Motor neuron (in vitro differentiated cells): ENCODE data around the gene SLC4A4. TPM values are rescaled to one million over a fixed set of nuclear protein-coding genes. Genes with fewer than 3 reads are reported as not detected.
A peak's percentile ranks its signal among the peaks of the same experiment; 100 is the strongest.

Source experiments
- ATAC-seq, 8 experiments: fragments of 200-7000 bp; cut with Tn5 transposase; replicated peaks in 6 of 8; 2 replicates each; pipeline ENCODE4 v1.8.0; 2021; ENCODE audit warnings: mild to moderate bottlenecking in 8 of 8, moderate library complexity in 8 of 8
- H3K27ac ChIP-seq, 2 donors: fragments of 250-450 bp; sonication (Bioruptor Pico); 2 replicates each; pipeline ENCODE4 v1.9.0; 2021; ENCODE audit warnings: antibody characterized with exemption in 2 of 2, mild to moderate bottlenecking in 2 of 2, moderate library complexity in 1 of 2
- H3K4me1 ChIP-seq, 2 donors: fragments of 250-450 bp; sonication (Bioruptor Pico); replicated peaks in 1 of 2; 2 replicates each; pipeline ENCODE4 v1.6.1; 2021; ENCODE audit warnings: antibody characterized with exemption in 2 of 2, mild to moderate bottlenecking in 2 of 2, moderate library complexity in 1 of 2
- H3K4me3 ChIP-seq, 5 donors: fragments of 250-450 bp; sonication (Bioruptor Pico); 2 replicates each; pipeline ENCODE4 v1.9.0; 2021; ENCODE audit warnings: antibody characterized with exemption in 5 of 5, mild to moderate bottlenecking in 5 of 5, moderate library complexity in 4 of 5
- WGBS, 10 experiments: fragments of 450-650 bp; shearing (Covaris generic); methylation state at CpG; one replicate each; pipeline ENCODE4 v1.0.0; 2022; 5-methylcytosine and 5-hydroxymethylcytosine counted together
- in situ Hi-C, 9 experiments: fragments of 400-800 bp; cut with MboI; loops; one replicate each; pipeline ENCODE4 v1.15.0; 2021; ENCODE audit warnings: low sequenced_read_pairs in 9 of 9, low pct_unique_long_range_greater_than_20kb in 2 of 9; ENCODE audit not compliant: unreplicated experiment in 9 of 9
- total RNA-seq, 8 experiments: library from RNA; unstranded; fragments of 300-600 nt; gene quantifications; 2 replicates each; pipeline versions ENCODE4 v1.2.3 to v1.2.4, GENCODE V29; 2022

The SLC4A4 gene
- total RNA-seq, 8 experiments from 2014 or later: 0.05 to 35.1 (median 1.0) TPM; not detected in 1

DNA sequence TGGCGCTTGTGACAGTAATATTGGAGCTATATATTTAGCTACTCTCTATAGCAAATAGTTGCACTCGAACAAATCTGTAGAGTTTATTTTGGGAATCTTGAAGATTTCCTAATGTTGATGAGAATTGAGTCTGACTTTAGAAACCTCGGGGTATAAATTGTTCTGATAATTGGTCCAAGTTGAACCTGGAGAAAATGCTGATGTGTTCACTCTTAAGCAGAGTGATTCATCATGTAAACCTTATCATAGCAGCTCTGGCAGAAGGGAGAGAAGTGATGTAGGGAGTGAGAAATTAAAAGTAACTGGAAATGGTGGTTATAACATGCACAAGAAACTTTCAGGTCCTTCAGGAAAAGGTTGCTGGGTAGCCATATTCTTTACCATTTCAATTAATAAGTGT, 16.4 kb upstream of the SLC4A4 start:
- H3K4me3 ChIP-seq: no peak overlapping the region
- ATAC-seq: no peak
- no peaks in the 10 kb centered on the region for H3K4me1 ChIP-seq
- H3K27ac ChIP-seq: no peak overlapping the region
- in situ Hi-C loops: no loop called here
- 12 to 100% (median 89%) methylated on average over 1 to 3 of the region's 3 CpGs for WGBS, 10 experiments

DNA sequence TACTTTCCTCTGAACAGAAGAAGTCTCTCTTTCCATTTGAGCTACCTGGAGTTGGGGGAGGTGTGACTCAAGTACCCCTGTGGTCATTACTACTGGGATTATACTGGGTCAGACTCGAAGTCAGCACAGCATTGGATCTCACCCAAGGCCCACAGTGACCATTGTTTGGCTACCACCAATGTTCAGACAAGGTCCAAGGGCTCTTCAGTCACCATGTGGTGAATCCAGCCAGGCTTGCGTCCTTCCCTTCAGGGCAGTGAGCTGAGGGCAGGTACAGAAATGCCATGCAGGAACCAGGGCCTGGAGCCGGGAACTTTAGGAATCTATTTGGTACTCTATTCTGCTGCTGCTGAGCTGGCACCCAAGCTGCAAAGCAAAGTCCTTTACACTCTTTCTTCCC, 5.5 kb upstream of the SLC4A4 start:
- 20 to 100% (median 86%) methylated on average over 1 to 2 of the region's 3 CpGs; no CpG with 5 or more reads in 3 of the 10 experiments for WGBS, 10 experiments
- Histone ChIP-seq H3K4me3 (no peak overlapping the region), H3K4me1 (no peaks in the 10 kb centered on the region), H3K27ac (no peak overlapping the region)
- in situ Hi-C loops: no loop called here
- ATAC-seq: no peak

GRCh38 chr4:71333960-71334359, 4.9 kb upstream of the SLC4A4 start:
- Histone ChIP-seq H3K27ac (no peak overlapping the region), H3K4me1 (no peaks in the 10 kb centered on the region), H3K4me3 (no peak overlapping the region)
- in situ Hi-C loops: no loop called here
- no peak for ATAC-seq

DNA sequence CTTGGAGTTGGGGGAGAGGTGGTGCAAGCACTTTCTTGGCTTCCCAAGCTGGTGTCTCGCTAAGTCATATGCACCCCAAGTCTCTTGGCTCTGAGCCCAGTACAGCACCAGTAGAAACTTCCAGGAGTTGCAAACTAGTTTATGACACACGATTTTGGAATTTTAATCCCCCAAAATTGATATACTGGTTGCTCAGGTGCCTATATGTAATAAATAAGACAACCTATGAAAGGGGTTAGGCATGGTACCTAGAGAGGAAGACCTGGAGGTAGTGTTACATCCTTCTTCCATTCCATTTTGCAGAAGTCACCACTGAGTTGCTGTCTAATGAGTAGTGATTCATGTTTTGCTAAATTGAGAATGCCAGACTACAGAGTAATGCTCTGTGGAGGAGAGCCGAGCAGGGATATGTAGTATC, 4.3 kb upstream of the SLC4A4 start:
- H3K4me3 ChIP-seq: no peak overlapping the region
- no peaks in the 10 kb centered on the region for H3K4me1 ChIP-seq
- in situ Hi-C loops: no loop called here
- 0 to 100% (median 86%) methylated on average over 1 to 3 of the region's 3 CpGs; no CpG with 5 or more reads in 2 of the 10 experiments for WGBS, 10 experiments
- no peak overlapping the region for H3K27ac ChIP-seq
- ATAC-seq: no peak

- in situ Hi-C loops: no loop called here
- Histone ChIP-seq H3K4me1 (peaks cover 0 to 3% of the 10 kb centered on the region in 2 donors), H3K4me3 (no peak overlapping the region), H3K27ac (no peak overlapping the region)
- no peak for ATAC-seq
- 59 to 100% (median 80%) methylated on average over 1 to 2 of the region's 2 CpGs; no CpG with 5 or more reads in 2 of the 10 experiments for WGBS, 10 experiments
These were observed 5.0 kb downstream of the SLC4A4 start for GRCh38 chr4:71343670-71344466.

DNA sequence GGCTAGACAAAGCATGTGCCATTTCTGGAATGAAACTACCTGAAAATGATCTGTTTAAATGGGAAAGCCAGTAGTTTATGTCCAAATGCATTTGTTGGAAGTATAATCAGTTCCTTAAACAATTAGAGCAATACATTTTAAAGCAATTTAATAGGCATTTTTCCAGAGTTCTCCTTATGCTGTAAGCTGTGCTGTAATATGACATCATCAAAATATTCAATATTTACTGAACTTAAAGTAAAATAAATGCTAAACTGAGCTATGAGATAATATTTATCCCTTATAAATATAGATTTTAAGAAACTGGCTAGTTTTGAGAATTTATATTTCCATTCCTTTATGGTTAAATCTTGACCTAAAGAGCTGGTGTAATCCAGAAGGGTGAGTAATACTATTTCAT, 7.9 kb downstream of the SLC4A4 start:
- peaks cover 0 to 8% of the 10 kb centered on the region in 2 donors for H3K4me1 ChIP-seq
- H3K27ac ChIP-seq: no peak overlapping the region
- in situ Hi-C loops: no loop called here
- ATAC-seq: no peak
- H3K4me3 ChIP-seq: no peak overlapping the region

GRCh38 chr4:71348586-71348985, 9.8 kb downstream of the SLC4A4 start:
- H3K4me1 ChIP-seq: peaks cover 0 to 8% of the 10 kb centered on the region in 2 donors
- 40 to 92% (median 63%) methylated on average over 1 to 3 of the region's 3 CpGs; no CpG with 5 or more reads in 1 of the 10 experiments for WGBS, 10 experiments

GRCh38 chr4:71355045-71355444, 16.2 kb downstream of the SLC4A4 start:
- no peak for ATAC-seq
- Histone ChIP-seq H3K4me1 (no peaks in the 10 kb centered on the region), H3K4me3 (no peak overlapping the region), H3K27ac (no peak overlapping the region)
- 38 to 100% (median 83%) methylated on average over 1 of the region's 1 CpG; no CpG with 5 or more reads in 2 of the 10 experiments for WGBS, 10 experiments
- in situ Hi-C loops: no loop called here

More at GRCh38 chr4:71348586-71348985, 9.8 kb downstream of the SLC4A4 start:
- ATAC-seq: peak in 3 of 8 experiments; percentile 48 to 58 (median 50)
- Histone ChIP-seq H3K4me3 (no peak overlapping the region), H3K27ac (no peak overlapping the region)
- in situ Hi-C loops: no loop called here

GRCh38 chr4:71355971-71356370, 17.2 kb downstream of the SLC4A4 start:
- ATAC-seq: no peak
- no peaks in the 10 kb centered on the region for H3K4me1 ChIP-seq
- H3K4me3 ChIP-seq: no peak overlapping the region
- H3K27ac ChIP-seq: no peak overlapping the region
- in situ Hi-C loops: no loop called here

GRCh38 chr4:71356924-71357663, 18.3 kb downstream of the SLC4A4 start:
- Histone ChIP-seq H3K4me1 (no peaks in the 10 kb centered on the region), H3K27ac (no peak overlapping the region), H3K4me3 (no peak overlapping the region)
- in situ Hi-C loops: no loop called here
- no peak for ATAC-seq
- WGBS, 10 experiments: 60 to 100% (median 91%) methylated on average over 1 to 6 of the region's 6 CpGs

DNA sequence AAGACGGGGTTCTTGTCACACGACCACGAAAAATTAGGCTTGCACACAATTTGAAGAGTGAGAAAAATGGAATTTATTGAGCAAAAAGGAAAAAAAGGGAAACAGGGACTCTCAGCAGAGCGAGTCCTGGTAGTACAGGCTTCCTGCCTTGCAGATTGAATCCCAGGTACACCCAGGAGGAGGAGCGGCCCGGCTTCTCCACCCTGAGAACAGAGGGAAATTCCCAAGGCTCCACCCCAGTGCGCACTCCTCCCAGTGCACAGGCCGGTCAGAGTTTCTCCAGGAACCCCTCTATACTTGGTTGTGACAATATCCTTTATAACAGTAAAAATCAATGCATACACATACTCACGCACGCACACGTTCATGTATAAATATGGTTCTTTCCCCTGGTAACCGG, 22.0 kb downstream of the SLC4A4 start:
- in situ Hi-C loops: no loop called here
- no peaks in the 10 kb centered on the region for H3K4me1 ChIP-seq
- H3K27ac ChIP-seq: no peak overlapping the region
- WGBS, 10 experiments: 44 to 100% (median 90%) methylated on average over 2 to 9 of the region's 12 CpGs; no CpG with 5 or more reads in 1 of the 10 experiments
- no peak overlapping the region for H3K4me3 ChIP-seq
- no peak for ATAC-seq

DNA sequence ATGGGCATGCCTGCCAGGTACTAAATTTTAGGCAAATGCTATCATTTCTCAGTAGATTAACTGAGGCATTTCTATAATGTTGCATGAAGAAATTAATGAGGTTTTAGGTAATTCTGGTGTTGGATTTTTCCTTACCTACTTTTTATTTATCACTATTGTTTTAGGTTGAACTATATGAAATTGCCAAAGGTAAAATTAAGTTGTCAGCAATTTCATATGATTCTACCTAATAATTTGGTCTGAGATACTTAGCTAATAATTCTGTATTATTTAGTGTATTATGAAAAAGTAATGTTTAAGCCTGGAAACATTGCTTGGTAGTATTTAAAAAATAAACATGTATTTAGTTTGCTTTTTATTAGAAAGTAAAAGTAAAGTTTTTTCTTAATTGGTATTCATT, 22.7 kb downstream of the SLC4A4 start:
- no peak overlapping the region for H3K27ac ChIP-seq
- no peaks in the 10 kb centered on the region for H3K4me1 ChIP-seq
- H3K4me3 ChIP-seq: no peak overlapping the region
- in situ Hi-C loops: no loop called here
- ATAC-seq: no peak

- in situ Hi-C loops: no loop called here
- no peak for ATAC-seq
- WGBS, 10 experiments: 53 to 100% (median 75%) methylated on average over 1 to 3 of the region's 3 CpGs; no CpG with 5 or more reads in 3 of the 10 experiments
- Histone ChIP-seq H3K4me3 (no peak overlapping the region), H3K27ac (no peak overlapping the region), H3K4me1 (no peaks in the 10 kb centered on the region)
These were observed 27.9 kb downstream of the SLC4A4 start for GRCh38 chr4:71366766-71367165.
